Measurements from ENCODE around the gene TPSG1.

Gene TPSG1

DNA sequence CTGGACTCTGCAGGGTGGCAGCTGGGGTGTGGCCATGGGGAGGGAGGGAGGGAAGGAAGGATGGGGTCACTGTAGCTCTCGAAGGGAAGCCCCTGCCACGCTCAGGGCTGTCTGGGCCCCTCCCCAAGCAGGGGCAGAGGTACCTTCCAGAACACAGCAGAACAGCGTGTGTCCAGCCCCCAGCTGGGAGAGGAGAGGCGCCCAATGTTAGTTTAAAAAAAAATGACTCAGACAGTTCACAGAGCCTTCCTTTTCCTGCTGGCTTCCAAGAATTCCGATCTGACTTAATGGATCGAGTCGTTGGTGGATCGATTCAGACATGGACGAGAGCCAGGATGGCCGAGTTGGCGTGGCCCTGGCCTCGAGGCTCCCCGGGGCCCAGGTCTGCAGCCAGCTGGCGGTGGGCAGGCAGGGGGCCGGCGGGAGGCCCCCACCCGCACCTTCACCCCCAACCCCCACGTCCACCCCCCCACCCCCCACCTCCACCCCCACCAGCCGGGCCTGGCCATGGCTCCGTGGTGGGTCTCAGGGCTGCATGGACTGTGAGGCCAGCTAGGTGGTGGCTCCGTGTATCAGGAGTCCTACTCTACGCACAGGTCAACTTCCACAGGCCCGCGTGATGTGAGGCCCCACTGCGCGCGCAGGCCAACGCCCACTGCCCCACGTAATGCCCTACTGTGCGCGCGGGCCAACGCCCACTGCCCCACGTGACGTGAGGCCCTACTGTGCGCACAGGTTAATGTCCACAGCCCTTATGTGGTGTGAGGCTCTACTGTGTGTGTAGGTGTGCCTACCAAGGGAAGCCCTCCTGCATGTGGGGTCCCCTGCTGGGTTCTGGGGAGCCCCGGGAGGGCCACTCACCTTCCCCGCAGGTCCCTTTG is 50.4 kb downstream of the TPSG1 start:
- peak; percentile 14 for DNase-seq

DNA sequence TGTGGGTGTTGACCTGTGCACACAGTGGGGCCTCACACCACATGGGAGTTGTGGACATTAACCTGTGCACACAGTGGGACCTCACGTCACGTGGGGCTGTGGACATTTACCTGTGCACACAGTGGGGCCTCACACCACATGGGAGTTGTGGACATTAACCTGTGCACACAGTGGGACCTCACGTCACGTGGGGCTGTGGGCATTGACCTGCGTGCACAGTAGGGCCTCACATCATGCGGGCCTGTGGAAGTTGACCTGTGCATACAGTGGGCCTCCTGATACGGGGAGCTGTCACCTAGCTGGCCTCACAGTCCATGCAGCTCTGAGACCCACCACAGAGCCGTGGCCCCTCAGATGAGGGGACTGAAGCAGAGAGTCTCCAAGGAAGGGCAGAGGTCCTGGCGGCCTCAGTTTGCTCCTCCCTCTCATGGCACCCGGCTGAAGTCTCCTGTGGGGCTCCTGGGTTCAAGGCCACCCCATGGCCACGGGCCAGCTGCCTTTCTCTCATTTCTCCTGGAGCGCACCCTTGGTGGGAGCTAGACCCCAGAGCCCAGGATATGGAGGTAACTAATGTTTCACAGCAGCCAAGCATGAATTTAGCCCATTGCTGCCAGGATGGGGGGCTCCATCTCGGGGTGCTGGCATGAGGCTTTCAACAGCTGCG is 51.1 kb downstream of the TPSG1 start:
- no peak for DNase-seq

DNA sequence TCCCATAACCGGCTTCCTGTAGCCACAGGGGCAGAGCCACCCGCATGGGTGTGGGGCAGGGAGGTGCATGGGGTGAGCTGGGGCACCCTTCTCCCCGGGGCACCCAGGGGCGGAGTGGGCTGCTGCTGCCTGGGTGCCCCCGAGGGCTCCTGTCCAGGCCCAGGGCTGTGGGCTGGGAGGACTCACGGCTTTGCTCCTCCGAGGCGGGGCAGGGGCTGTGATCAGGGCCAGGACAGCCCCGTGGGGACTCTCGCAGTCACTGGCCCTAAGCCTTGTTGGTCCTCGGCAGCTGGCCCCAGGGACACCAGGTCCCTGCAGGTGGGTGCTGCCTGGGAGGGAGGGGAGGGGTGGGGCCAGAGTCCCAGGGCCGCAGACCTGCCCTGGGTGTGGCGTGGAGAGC is 52.4 kb downstream of the TPSG1 start:
- DNase-seq, result no peak

DNA sequence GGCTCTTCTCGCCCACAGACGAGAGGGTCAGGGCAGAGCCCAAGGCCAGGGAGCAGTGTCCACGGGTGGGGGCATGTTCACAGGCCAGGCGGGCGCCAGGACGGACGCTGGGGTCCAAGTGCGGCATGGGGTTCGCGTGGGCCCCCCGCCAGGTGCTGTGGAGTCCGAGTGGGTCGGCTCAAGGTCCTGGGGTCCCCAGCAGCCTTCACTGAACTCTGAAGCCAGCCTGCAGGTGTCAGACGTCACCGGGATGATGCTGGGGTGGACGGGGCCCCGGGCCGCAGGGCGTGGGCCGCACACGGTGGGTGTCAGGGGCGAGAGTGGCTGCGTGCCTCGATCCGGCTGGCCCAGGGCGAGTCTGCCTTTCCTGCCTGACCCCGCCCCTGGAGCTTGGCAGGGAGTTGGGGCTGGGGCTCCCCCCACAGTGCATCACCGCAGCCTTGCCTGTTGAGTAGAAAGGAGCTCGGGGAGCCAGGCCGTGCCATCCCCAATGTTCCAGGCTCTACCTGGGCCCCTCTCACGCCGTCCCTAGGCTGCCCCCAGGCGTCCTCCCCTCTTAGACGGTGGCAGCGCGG is 53.1 kb downstream of the TPSG1 start:
- no peak for DNase-seq
